Renal cortex interstitium (tissue), 11 donors: ENCODE data around the gene SOX1. TPM values are rescaled to one million over a fixed set of nuclear protein-coding genes. Genes with fewer than 3 reads are reported as not detected.
A peak's percentile ranks its signal among the peaks of the same experiment; 100 is the strongest.

Experiments used
- DNase-seq, 11 donors: peaks; one replicate each; pipeline ENCODE4 v3.0.0-alpha.2; 2013; ENCODE audit warnings: low read depth in 9 of 11, low spot score in 4 of 11; ENCODE audit errors: extremely low read depth in 1 of 11
- polyA plus RNA-seq, 3 donors: library from polyadenylated mRNA; unstranded; fragments of 120-200 nt; gene quantifications; one replicate each; pipeline ENCODE4 v1.2.1, GENCODE V29; 2013; ENCODE audit not compliant: insufficient read length in 3 of 3

The SOX1 gene
- polyA plus RNA-seq, 3 donors = not detected

- DNase-seq = no peak
These were observed 2.3 kb downstream of the SOX1 start for GRCh38 chr13:112069061-112069844.

GRCh38 chr13:112069845-112070251 is 2.9 kb downstream of the SOX1 start:
- no peak for DNase-seq

- no peak for DNase-seq
These were observed 4.3 kb downstream of the SOX1 start for GRCh38 chr13:112071102-112071722.

GRCh38 chr13:112071723-112072533 is 5.0 kb downstream of the SOX1 start:
- no peak for DNase-seq

DNA sequence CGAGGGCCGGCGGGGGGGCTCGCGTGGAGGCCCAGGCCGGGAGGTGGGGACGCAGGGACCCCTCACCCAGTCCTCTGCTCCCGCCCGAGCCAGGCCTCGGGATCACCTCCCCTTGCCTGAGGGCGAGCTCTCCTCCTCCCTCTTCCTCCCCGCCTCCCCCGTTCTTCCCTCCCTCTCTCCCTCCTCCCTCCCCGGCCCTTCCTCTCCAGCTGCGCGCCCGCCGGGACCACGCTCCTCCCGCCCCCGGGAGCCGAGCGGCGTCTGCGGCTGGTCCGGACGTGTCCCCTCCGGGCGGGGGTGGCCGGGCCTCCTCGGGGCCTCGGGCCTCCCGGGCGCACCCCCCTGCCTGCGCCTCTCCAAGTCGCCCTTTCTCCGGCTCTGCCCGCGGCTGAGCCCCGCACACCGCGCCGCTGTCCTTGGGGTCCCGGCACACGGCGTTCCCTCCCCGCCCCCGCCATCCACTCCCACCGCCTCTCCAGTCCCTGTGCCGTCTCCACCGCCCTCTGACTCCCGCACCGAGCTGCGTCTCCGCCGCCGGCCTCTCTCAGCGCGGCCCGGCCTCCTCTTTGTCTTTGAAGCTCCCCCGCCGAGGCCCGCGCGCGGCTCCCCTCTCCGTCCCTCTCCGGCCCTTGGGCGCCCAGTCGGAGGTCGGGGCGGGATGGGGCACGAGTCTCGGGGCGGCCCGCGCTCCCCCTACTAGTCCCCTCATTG is 5.7 kb downstream of the SOX1 start:
- DNase-seq = peak in 3 of 11 donors; percentile 36 to 42 (median 38)

DNA sequence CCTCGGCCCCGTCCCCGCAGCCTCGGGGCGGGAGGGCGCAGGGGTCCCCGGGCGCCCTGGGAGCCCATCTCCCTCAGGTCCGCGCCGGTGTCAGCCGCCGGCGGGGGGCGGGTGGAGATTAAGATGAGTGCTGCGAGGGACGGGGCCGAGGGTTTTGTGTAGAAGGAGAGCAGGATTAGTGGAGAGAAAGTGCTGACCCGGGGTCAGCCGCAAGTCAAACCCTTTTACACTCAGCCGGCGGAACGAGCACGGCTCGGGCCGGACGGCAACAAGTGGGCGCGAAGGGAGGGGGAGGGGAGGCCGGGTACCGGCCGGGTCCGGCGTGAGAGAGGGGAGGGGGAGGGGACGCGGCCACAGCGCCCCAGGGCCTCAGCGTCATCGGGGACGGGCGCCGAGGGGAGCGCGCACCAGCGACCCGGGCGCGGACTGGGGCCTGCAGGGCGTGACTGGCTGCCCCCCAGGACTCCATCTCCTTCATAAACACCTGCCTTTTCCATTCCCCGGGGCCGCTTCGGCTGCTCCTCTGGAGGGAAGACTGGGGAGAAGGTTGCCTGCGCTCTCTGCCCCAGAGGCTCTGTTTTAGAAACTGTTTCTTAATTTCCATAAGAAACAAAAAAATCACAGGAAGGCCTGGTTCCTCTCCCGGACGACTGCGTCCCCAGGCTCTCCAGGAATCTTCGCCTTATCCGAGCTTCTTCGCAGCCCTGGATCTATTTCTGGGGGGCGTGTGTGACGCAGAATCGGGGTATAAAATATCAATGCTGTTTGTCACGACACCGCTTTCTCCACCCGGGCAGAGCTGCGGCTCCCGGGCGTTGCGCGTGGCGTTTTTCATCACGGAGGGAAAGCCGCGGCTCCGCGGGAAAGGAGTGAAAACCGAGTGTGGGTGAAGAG is 6.5 kb downstream of the SOX1 start:
- no peak for DNase-seq

DNA sequence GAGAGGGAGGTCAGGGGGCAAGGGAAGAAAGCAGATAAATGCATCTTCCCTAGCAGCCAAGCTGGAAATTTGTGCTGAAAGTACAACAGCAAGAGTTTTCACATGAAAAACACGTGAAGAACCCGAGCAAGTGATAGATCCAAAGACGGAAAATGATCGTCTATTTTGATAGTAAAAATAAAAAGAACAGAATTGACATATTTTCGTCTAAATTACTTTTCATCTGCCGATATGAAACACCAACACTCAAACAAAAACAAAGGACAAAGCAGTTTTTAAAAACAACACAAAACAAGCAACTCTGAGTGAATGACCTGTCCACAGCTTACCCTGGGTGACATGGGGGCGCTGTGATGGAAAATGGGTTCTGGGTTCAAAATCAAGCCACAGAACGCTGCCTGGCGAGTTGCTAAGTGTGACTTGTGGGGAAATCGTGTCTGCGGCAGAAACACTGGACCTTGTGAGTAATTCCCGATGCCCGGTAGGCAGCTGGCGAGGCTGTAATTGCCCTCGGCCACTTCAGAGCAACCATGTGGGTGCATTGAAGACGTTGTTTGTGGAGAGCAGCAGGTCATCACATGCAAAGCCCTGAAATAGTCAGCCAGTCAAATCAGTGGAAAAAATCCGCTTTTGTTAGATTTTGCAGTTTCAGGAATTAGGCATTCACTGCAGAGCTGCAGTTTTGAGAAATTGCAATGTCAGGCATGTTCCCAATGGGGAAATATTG is 7.4 kb downstream of the SOX1 start:
- no peak for DNase-seq

DNA sequence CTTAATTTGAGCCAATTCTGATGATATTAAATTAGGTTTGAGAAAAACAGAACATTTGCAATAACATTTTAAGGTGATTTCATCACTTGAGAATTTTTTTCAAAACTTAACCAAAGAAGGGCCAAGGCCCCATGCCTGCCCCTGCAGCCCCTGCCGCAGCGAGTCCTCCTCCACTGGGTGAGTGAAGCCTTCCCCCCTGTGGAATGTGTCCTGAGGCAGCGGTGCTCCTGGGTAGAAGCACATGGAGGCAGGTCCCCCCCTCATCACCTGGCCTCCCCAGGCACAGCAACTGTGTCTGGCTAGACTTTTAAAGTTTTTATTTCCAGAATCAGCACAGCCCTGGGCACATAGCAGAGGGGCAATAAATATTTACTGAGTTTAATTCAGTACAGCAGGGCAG is 10.8 kb downstream of the SOX1 start:
- DNase-seq = no peak

- DNase-seq = no peak
These were observed 11.3 kb downstream of the SOX1 start for GRCh38 chr13:112078216-112078615.

GRCh38 chr13:112078879-112079531 is 12.1 kb downstream of the SOX1 start:
- no peak for DNase-seq

GRCh38 chr13:112079696-112080095 is 12.7 kb downstream of the SOX1 start:
- DNase-seq = no peak

DNA sequence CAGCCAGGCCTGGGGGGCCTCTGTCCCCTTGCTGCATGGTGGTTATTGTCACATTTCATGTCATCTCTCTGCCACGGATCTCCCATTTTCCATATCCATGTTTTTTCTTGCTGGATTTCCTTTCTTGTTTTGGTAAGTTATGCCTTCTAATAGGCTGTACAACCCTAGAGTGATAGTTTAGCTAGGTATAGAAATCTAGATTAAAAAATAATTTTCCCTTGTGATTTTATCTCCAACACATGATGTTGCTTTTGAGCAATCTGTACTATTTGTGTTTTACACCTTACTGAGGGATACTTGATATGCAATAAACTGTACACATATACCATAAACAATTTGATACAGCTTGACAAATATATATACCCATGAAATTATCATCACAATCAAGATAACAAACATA is 17.0 kb downstream of the SOX1 start:
- no peak for DNase-seq

DNA sequence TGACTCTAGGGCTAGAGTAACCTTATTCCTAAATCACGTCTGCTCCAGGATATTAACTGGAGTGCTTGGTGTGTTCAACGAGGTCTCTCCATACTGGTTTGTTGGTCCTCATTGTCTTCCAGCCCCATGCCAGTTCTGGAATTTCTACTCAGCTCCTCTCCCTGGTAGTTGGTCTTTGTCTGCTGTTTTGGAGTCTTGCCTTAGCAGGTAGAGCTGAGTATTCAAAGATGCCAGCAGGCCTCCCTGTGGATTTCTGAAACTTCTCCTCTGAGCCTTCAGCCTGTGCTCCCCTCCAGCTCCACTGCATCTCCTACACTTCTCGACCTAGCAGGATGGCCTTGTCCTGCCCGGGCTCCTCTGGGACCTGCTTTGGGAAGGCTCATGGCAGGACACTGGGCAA is 25.5 kb downstream of the SOX1 start:
- DNase-seq = no peak

GRCh38 chr13:112095354-112095753 is 28.4 kb downstream of the SOX1 start:
- DNase-seq = no peak

- no peak for DNase-seq
These were observed 30.0 kb downstream of the SOX1 start for GRCh38 chr13:112096959-112097358.

- no peak for DNase-seq
These were observed 30.8 kb downstream of the SOX1 start for GRCh38 chr13:112097770-112098169.

DNA sequence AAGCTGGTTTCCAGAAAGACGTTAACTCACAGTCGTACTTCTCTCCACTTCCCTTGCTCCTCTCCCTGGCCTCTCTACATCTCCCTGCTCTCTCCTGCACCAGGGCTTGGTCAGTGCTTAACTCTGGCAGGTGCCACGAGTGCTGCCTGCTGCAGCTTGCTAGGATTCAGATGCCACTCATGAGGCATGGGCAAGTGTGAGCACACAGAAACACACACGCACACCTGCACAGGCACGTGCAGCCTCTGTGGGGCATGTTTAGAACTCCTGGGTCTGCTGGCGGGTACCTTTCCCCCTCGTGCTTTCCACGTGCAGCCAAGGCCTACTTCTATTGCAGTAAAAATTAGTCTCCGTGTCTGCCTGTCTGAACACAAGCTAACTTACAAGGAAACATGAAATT is 31.8 kb downstream of the SOX1 start:
- no peak for DNase-seq
